HG03175 (cell line): ENCODE results near the gene SRSF6.
A peak's percentile ranks its signal among the peaks of the same experiment; 100 is the strongest.
"Not testable (repeated sequence)": the region's sequence is repeated elsewhere in the genome, so short reads cannot be mapped to it uniquely, and the experiment has no call there.

Experiments used
- ATAC-seq: cut with Tn5 transposase; IDR thresholded peaks from one replicate; pipeline ENCODE4 v1.9.1; 2021; ENCODE audit warnings: mild to moderate bottlenecking, moderate library complexity; ENCODE audit not compliant: unreplicated experiment

Gene SRSF6

GRCh38 chr20:43472671-43473380 is 15.1 kb downstream of the SRSF6 start:
- no peak for ATAC-seq

DNA sequence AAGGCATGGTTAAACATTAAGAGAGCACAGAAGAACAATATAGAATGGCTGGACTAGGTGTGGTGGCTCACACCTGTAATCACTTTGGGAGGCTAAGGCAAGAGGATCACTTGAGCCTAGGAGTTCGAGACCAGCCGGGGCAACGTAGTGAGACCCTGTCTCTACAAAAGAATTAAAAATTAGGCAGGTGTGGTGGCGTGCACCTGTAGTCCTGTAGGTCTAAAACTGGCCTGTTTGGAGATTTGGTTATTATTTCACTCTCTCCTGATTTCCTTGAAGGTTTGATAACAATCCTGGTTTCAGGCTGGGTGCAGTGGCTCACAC is 15.6 kb downstream of the SRSF6 start:
- no peak for ATAC-seq

- ATAC-seq, result no peak
Observed at GRCh38 chr20:43477193-43477592, 19.5 kb downstream of the SRSF6 start.

- ATAC-seq, result no peak
Observed at GRCh38 chr20:43477619-43478018, 19.9 kb downstream of the SRSF6 start.

DNA sequence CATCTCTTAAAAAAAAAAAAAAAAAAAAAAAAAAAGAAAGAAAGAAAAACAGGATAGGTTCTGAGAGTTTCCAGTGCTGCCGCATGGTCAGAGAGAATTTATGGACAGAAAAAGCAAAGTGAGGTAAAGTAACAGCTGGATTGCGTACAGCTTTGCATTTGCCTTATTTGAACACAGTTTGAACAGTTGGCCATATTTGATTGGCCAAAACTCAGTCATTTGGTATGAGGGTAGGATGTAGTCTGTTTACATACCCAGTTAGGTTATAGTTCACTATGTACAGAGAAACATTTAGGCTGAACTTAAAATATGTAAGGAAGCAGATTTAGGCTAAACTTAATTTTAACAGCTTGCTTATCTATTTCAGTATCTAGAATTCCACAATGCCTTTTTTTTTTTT is 32.3 kb downstream of the SRSF6 start:
- no peak for ATAC-seq

DNA sequence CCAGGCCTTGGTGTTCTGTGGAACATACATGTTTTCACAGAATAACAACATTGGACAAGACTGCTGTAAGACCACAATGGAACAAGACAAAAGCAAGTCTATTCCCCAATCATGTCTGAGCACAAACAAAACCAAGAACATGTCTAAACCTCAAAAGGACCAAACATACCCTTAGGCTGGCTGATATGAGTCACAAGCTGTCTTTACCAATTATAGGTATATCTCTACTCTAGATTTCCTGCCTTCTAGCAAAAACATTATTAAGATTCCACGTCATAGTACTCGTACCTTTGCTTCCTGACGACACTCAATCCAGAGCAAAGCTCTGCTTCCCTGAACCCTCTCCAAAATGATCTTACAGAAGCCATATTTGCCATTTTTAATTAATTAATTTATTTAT is 34.4 kb downstream of the SRSF6 start:
- peak; percentile 55 for ATAC-seq

GRCh38 chr20:43495388-43495787 is 37.7 kb downstream of the SRSF6 start:
- no peak for ATAC-seq

DNA sequence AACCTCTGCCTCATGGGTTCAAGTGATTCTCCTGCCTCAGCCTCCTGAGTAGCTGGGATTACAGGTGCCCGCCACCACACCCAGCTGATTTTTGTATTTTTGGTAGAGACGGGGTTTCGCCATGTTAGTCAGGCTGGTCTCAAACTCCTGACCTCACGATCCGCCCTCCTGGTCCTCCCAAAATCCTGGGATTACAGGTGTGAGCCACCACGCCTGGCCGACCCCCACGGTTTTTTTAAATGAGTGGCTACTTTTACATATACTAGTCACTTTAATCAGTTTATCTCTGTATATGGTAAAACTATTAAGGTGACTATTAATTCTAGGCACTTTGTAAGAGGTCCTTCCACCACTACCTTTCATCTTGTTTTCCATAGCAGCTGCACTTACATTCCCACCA is 44.3 kb downstream of the SRSF6 start:
- ATAC-seq, result not testable (repeated sequence)

- ATAC-seq, result no peak
Observed at GRCh38 chr20:43506238-43506637, 48.5 kb downstream of the SRSF6 start.

GRCh38 chr20:43507150-43508080 is 49.7 kb downstream of the SRSF6 start, which contains the start of gene L3MBTL1:
Gene L3MBTL1, plus strand, starts transcription at chr20:43507697. Its CDS starts 5,807 bp downstream, at chr20:43513504.
- no peak for ATAC-seq

- no peak for ATAC-seq
Observed at GRCh38 chr20:43508106-43508505, 50.4 kb downstream of the SRSF6 start.

GRCh38 chr20:43508604-43509040 is 50.9 kb downstream of the SRSF6 start:
- no peak for ATAC-seq

- no peak for ATAC-seq
Observed at GRCh38 chr20:43511879-43512278, 54.2 kb downstream of the SRSF6 start.

- no peak for ATAC-seq
Observed at GRCh38 chr20:43513372-43513930, 55.8 kb downstream of the SRSF6 start.
